Measurements from ENCODE around the gene FBLN2.

Gene FBLN2

GRCh38 chr3:13582366-13583250, 33.7 kb downstream of the FBLN2 start:
- no peak for DNase-seq (ENCODE audit: low spot score)

- DNase-seq (ENCODE audit: low spot score), result no peak
These were observed 34.6 kb downstream of the FBLN2 start for GRCh38 chr3:13583251-13584180.

GRCh38 chr3:13584427-13584891, 35.5 kb downstream of the FBLN2 start:
- DNase-seq (ENCODE audit: low spot score), result no peak

- DNase-seq (ENCODE audit: low spot score), result no peak
These were observed 36.0 kb downstream of the FBLN2 start for GRCh38 chr3:13584901-13585300.

DNA sequence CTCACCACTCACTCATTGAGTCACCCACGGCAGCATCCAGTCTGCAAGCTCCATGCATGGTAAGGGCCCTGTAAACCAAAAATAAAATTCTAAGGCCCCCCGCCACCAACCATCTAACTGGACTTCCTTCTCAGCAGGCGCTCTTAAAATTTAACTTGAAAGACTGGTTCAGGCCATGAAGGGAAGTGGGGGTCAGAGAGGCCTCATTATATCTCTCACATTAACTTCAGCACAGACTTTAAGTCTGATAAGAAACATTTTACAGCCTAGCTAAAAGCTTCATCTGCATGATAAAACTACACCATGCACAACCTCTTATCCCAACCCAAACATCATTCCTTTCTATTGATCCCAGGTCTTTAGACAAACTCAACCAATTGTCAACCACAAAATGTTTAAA, 38.5 kb downstream of the FBLN2 start:
- no peak for DNase-seq (ENCODE audit: low spot score)

DNA sequence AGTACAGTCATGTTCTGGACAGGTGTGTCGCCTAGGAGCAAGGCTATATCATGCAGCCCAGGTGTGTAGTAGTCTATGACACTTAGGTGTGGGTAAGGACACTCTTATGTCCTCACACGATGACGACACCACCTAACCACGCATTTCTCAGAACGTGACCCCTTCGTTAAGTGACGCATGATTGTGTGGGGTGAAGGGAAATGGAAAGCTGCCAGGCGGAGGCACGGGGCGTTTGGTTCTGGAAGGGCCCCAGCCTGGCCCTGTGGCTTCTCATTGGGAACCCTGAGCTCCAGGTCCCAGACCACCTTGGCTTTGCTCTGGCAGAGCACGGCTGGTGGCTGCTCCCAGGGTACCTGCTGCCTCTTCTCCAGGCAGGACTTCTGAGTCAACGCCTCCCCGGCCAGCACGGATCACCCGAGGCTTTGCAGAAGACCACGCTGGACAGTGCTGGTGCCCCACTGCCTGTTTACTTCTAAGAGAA, 39.3 kb downstream of the FBLN2 start:
- DNase-seq (ENCODE audit: low spot score), result no peak

DNA sequence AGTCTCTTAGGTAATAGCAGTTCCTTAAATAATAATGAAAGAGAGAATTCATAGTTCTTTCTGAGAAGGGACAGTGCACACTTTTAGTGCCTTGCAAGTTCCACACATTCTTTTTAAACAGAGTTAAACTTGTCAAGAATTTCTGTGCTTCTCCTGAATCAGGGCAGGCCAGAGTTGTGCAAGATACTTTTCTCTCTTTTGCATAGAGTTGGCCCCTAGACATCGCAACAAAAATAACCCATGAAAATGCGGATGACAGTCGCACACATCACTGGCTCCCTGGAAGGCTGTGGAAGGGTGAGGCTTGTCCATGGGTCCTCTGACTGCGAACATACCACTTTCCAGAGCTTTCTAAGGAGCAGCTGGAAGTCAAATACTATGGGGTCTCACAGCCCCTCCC, 40.1 kb downstream of the FBLN2 start:
- DNase-seq (ENCODE audit: low spot score), result no peak

DNA sequence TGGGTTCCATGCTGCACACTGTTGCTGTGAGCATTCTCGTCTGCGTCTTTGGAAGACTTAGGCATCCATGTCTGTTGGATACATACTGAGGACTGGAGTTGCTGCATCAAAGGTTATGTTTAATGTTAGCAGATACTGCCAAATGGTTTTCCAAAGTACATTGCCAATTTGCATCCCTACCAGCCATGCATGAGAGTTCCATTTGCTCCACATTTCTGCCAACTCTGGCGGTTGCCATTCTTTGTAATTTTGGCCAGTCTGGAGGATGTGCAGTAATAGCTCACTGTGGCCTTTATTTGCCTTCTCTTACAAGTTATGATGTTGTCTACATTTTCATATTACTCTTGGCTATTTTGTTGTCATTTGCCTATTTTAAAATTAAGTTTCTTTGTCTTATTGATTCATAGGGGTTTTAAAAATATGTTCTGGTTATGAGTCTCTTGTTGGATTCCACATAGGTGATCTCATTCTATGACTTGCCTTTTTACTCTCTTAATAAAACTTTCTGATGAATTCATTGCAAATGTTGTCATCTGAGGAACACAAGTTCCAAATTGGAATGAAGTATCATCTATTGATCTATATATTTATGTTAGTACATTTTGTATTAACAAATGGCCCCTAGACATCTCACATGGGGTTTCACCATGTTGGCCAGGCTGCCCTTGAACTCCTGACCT, 42.1 kb downstream of the FBLN2 start:
- no peak for DNase-seq (ENCODE audit: low spot score)

- no peak for DNase-seq (ENCODE audit: low spot score)
These were observed 44.7 kb downstream of the FBLN2 start for GRCh38 chr3:13593615-13594014.

- DNase-seq (ENCODE audit: low spot score), result no peak
These were observed 45.2 kb downstream of the FBLN2 start for GRCh38 chr3:13594146-13594545.

DNA sequence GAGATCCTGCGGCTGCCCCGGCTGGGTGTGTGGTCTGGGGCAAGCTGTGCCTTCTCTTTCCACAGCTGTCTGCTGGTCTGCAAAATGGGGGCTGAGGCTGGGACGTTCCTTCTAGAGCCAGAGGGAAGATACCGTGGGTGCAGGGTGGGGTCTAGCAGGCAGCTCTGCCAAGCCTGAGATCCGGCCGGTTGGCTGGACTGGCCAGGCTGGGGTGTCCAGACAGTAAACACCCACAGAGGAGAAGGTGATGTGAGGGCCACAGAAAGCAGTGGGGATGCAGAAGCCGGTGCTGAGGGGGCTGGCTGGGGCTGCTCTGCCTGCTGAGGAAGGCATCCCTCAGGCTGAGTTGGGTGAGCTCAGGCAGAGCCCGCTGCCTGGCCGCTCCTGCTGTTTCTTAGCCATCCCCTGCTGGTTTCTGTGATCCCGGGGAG, 46.1 kb downstream of the FBLN2 start:
- no peak for DNase-seq (ENCODE audit: low spot score)

DNA sequence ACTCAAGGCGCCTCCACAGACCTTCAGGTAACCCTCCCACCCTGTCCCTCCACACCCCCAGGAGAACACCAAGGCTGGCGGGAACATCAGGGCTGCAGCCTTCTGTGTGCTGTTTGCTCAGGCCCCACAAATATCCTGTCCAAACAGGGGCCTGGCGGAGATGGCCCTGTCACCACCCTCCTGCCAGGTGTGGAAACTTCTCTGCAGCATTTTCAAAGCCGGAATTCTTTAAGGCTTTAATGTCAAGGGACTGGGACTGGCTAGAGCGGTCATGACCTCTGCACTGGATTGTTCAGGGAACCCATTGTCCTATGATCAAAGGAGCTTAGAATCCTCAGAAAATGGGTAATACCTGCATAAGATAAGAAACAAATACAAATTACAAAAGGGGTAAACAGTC, 46.6 kb downstream of the FBLN2 start:
- DNase-seq (ENCODE audit: low spot score), result no peak

DNA sequence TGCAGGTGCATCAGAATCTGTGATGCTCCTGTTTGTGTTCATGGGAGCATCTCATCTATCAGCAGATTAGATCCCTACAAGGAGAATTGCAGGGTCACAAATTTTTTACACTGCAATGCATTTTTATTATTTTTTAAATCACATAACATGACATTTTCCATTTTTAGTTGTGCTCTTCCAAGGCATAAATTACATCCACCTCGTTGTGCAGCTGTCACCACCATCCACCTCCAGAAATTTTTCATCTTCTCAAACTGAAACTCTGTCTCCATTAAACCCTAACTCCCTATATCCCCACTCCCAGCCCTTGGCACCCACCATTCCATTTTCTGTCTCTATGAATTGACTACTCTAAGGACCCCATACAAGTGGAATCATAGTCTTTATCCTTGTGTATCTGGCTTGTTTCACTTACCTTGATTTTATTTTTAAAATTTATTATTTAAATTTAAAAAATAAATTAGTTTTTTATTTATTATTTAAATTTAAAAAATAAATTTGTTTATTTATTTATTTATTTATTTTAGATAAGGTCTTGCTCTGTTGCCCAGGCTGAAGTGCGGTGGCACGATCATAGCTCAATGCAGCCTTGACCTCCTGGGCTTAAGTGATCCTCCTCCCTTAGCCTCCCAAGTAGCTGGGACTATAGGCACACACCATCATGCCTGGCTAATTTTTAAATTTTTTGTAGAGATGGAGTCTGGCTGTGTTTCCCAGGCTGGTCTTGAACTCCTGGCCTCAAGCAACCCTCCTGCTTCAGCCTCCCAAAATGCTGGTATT, 47.7 kb downstream of the FBLN2 start:
- no peak for DNase-seq (ENCODE audit: low spot score)

DNA sequence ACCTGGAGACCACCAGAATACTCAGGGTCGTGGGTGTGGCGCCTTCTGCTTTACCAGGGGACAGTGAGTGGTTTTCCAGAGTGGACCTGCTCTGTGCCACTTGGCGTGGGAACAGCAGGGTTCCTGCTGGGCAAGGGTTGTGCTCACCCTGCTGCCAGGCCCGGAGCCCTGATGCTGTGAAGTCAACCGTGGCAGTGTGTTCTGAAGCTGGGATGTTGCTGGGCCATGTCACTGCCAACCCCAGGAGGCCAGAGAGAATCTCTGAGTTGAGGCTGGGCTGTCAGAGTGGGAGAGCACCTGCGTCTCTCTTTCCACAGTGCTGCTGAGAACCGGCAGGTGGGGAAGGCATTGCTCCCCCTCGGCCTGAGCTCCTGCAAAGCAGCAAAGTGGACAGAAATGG, 48.7 kb downstream of the FBLN2 start:
- DNase-seq (ENCODE audit: low spot score), result no peak

GRCh38 chr3:13598201-13598600, 49.3 kb downstream of the FBLN2 start:
- DNase-seq (ENCODE audit: low spot score), result no peak

DNA sequence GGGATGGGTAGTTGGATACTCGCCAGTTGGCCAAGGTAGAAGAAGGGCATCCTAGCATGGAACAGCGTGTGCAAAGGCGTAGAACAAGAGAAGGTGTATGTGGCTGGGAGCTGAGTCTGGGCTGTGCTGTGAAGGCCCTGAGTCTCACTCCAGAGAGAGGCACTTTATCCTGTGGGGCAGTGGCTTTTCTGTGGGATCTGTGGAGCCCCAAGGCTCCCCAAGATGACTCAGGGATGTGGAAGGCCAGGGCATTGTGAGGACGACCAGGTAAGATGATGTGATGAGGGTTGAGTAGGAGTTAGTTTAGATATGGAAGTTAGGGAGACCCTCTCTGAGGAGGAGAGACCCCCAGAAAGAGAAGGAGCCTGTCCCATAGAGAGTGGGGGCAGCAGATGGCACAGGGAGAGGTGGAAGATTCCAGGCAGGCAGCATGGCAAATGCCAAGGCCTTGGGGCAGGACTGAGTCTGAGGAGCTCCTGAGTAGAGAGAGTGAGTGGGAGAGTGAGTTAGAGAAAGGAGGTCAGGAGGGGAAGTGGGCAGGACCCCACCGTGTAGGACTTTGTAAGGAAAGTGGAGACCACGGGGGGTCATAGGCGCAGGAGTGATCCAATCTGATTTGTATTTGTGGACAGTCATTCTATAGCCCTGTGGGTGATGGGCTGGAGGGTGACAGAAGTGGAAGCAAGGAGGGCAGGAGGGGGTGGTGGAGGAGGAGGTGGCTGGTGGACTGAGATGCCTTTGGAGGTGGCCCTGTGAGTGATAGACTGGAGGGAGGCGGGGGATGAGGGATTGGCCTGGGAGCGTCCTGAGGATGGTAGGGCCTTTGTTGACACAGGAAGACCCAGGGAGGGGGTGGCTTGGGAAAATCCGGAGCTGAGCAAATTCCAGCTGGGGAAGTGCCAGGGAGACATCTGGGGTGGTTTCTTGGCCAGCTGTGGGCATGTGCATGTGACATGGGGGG, 50.3 kb downstream of the FBLN2 start:
- no peak for DNase-seq (ENCODE audit: low spot score)

DNA sequence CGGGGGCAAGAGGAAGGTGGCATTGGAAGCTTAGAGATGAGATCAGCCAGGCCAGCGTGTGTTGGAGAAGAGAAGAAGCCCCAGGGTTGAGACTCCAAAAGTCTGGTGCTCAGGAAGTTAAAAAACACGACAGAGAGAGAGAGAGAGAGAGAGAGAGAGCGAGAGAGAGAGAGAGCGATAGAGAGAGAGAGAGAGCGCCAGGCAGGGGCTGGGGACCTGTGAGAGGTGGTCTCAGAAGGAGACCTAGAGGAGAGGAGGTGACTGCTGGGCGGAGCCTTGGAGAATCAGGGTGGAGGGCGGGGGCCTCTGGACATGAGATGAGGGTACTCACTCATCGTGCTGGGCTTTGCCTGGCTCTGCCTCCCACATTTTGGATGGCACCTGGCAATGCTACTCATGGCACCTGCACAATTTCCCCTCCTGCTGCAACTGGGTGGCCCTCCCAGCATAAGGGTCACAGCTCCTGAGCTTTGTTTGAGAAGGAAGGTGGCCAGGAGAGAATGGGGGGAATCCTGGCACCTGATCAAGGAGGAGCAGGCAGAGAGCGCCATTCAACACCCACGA, 51.0 kb downstream of the FBLN2 start:
- no peak for DNase-seq (ENCODE audit: low spot score)

DNA sequence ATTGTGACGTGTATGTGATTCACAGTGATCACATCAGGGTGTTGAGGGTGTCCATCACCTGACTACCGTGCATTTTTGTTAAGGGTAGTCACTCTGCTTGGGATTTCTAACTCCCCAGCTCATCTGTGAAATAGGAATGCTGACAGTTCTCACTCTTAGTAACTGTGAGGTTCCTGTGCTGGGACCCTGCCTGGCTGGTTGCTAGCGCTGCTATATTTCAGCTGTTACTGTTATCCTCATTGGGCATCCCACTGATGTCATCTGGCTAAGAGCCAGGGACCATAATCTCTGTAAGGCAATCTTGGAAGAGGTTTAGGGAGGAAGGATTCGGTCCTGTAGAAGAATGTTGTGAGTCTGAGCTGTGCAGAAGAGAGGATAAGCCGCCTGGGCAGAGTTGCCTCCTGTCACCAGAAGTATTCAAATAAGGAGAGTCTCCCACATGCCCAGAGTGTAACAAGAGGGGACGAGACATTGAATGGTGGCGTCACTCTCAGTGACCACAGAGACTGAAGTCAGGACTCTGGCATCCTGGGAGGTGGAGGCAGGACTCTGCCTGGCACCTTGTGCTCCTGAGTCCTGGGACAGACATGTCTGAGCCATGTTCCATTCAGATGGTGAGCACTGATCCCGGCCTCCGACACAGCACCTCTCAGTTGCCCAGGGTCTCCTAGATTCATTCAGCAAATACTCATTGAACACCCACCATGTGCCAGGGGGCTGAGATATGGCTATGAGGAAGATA, 52.2 kb downstream of the FBLN2 start:
- no peak for DNase-seq (ENCODE audit: low spot score)

DNA sequence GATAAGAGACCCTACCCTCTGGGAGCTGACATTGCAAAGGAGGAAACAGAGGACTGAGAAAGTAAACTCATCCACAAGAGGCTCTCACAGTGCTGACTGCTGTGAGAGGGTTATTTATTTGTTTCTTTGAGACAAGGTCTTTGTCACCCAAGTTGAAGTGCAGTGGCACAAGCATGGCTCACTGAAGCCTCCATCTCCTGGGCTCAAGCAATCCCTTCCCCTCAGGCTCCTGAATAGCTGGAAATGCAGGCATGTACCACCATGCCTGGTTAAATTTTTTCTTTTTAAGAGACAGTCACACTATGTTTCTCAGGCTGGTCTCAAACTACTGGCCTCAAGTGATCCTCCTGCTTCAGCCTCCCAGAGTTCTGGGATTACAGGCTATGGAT, 52.8 kb downstream of the FBLN2 start:
- DNase-seq (ENCODE audit: low spot score), result no peak

Data from NAMALWA (cell line).